IMR-90 (cell line): ENCODE data around the gene ABCC4. TPM values are rescaled to one million over a fixed set of nuclear protein-coding genes. Genes with fewer than 3 reads are reported as not detected.

Source experiments
- ATAC-seq: fragments of 200-7000 bp; cut with Tn5 transposase; 2 replicates; pipeline ENCODE4 v1.9.1; 2020; ENCODE audit warnings: low read depth, mild to moderate bottlenecking, moderate library complexity
- BruUV-seq: library from RNA; stranded (reverse); fragments of 400-500 nt; replicated peaks from 2 replicates; lab custom pipeline; 2021; lab: Mats Ljungman, UMichigan
- CTCF ChIA-PET: fragments of 300-600 bp; formaldehyde crosslinking; extraction: SDS; loops from one replicate; lab custom pipeline; 2021; ENCODE audit warnings: antibody characterized with exemption; lab: Yijun Ruan, JAX
- POLR2A ChIA-PET: fragments of 300-600 bp; sonication (Branson Sonifier 250); formaldehyde crosslinking; loops from one replicate; lab custom pipeline; 2022; ENCODE audit warnings: antibody characterized with exemption; ENCODE audit not compliant: unreplicated experiment; lab: Charles Lee
- DNase-seq: peaks from one replicate; pipeline ENCODE4 v3.0.0; 2013
- H2AFZ ChIP-seq: replicated peaks from 2 replicates; pipeline ENCODE3; 2013; ENCODE audit warnings: low read length, mild to moderate bottlenecking; ENCODE audit not compliant: poor library complexity
- H2AK5ac ChIP-seq: 2 replicates; pipeline ENCODE4 v1.6.1; 2013; ENCODE audit warnings: low read depth, low read length, inconsistent platforms
- H2AK9ac ChIP-seq: replicated peaks from 2 replicates; pipeline ENCODE3; 2013; ENCODE audit warnings: mild to moderate bottlenecking, low read depth, low read length, moderate library complexity; ENCODE audit not compliant: poor library complexity
- H2BK120ac ChIP-seq: 2 replicates; pipeline ENCODE4 v1.6.1; 2013; ENCODE audit warnings: low read depth, low read length, inconsistent platforms
- H2BK15ac ChIP-seq: 3 replicates; pipeline ENCODE4 v1.6.1; 2013; ENCODE audit warnings: low read depth, low read length, inconsistent platforms
- H2BK20ac ChIP-seq: 2 replicates; pipeline ENCODE4 v1.6.1; 2013; ENCODE audit warnings: low read depth, mild to moderate bottlenecking, inconsistent platforms, low read length, moderate library complexity
- H2BK5ac ChIP-seq: 2 replicates; pipeline ENCODE4 v1.6.1; 2013; ENCODE audit warnings: mild to moderate bottlenecking, low read depth, low read length, inconsistent platforms; ENCODE audit not compliant: poor library complexity, severe bottlenecking
- H3K14ac ChIP-seq: replicated peaks from 2 replicates; pipeline ENCODE4 v1.6.1; 2013; ENCODE audit warnings: low read depth, low read length, inconsistent platforms
- H3K18ac ChIP-seq: 2 replicates; pipeline ENCODE4 v1.6.1; 2013; ENCODE audit warnings: low read depth, low read length, control low read depth
- H3K23ac ChIP-seq: 2 replicates; pipeline ENCODE4 v1.6.1; 2013; ENCODE audit warnings: low read depth, low read length, inconsistent platforms
- H3K27ac ChIP-seq: 2 replicates; pipeline ENCODE4 v1.5.1; 2013; ENCODE audit warnings: mild to moderate bottlenecking, control low read depth, low read length; ENCODE audit not compliant: insufficient read depth
- H3K27me3 ChIP-seq: 2 replicates; pipeline ENCODE4 v1.6.1; 2013; ENCODE audit warnings: low read length; ENCODE audit not compliant: control insufficient read depth, insufficient read depth
- H3K36me3 ChIP-seq: 2 replicates; pipeline ENCODE4 v1.6.1; 2013; ENCODE audit warnings: low read length, mixed read lengths; ENCODE audit not compliant: control insufficient read depth, insufficient read depth
- H3K4ac ChIP-seq: 2 replicates; pipeline ENCODE4 v1.6.1; 2013; ENCODE audit warnings: low read depth, low read length, inconsistent platforms
- H3K4me1 ChIP-seq: 2 replicates; pipeline ENCODE4 v1.6.1; 2013; ENCODE audit warnings: low read length, mixed read lengths; ENCODE audit not compliant: control insufficient read depth, insufficient read depth
- H3K4me2 ChIP-seq: 2 replicates; pipeline ENCODE4 v1.6.1; 2013; ENCODE audit warnings: low read depth, mild to moderate bottlenecking, control low read depth, low read length, moderate library complexity
- H3K4me3 ChIP-seq: 2 replicates; pipeline ENCODE4 v1.5.1; 2013; ENCODE audit warnings: low read depth, mild to moderate bottlenecking, control low read depth, low read length, moderate library complexity; ENCODE audit not compliant: insufficient read depth
- H3K56ac ChIP-seq: 2 replicates; pipeline ENCODE4 v1.6.1; 2013; ENCODE audit warnings: low read length, inconsistent platforms; ENCODE audit not compliant: insufficient read depth; ENCODE audit errors: extremely low read depth
- H3K79me1 ChIP-seq, 2 experiments: 2 replicates each; pipeline ENCODE4 v1.6.1; 2013; ENCODE audit warnings: low read length in 2 of 2, inconsistent platforms in 1 of 2, low read depth in 1 of 2
- H3K9ac ChIP-seq: 2 replicates; pipeline ENCODE4 v1.6.1; 2013; ENCODE audit warnings: low read depth, low read length, control low read depth
- H3K9me1 ChIP-seq: 2 replicates; pipeline ENCODE4 v1.6.1; 2013; ENCODE audit warnings: low read length, inconsistent platforms; ENCODE audit not compliant: insufficient read depth
- H3K9me3 ChIP-seq: 2 replicates; pipeline ENCODE4 v1.6.1; 2013; ENCODE audit warnings: low read length; ENCODE audit not compliant: control insufficient read depth, insufficient read depth
- H4K20me1 ChIP-seq: 2 replicates; pipeline ENCODE4 v1.6.1; 2013; ENCODE audit warnings: low read length, inconsistent platforms; ENCODE audit not compliant: insufficient read depth
- H4K5ac ChIP-seq: 2 replicates; pipeline ENCODE4 v1.6.1; 2013; ENCODE audit warnings: mild to moderate bottlenecking, low read depth, low read length, control low read depth
- H4K8ac ChIP-seq, 2 experiments: 2 replicates each; pipeline ENCODE4 v1.6.1; 2013; ENCODE audit warnings: low read depth in 2 of 2, low read length in 2 of 2, control low read depth in 1 of 2, inconsistent platforms in 1 of 2
- H4K91ac ChIP-seq: 2 replicates; pipeline ENCODE4 v1.6.1; 2013; ENCODE audit warnings: low read depth, low read length, inconsistent platforms; ENCODE audit not compliant: insufficient read depth
- CEBPB ChIP-seq: IDR thresholded peaks from 2 replicates; pipeline ENCODE4 v1.6.1; 2012; ENCODE audit warnings: low read depth, low read length, improper control_type of control experiment
- CHD1 ChIP-seq: IDR thresholded peaks from 2 replicates; pipeline ENCODE4 v1.6.1; 2012; ENCODE audit warnings: low read depth, low read length, improper control_type of control experiment
- WGBS, 2 experiments: methylation state at CpG; one replicate each; pipeline versions ENCODE4 v1.1.5 to v1.1.7; 2013; ENCODE audit warnings: missing lambda C conversion rate in 2 of 2; ENCODE audit not compliant: insufficient read length in 1 of 2; ENCODE audit errors: extremely low coverage in 2 of 2; 5-methylcytosine and 5-hydroxymethylcytosine counted together
- dilution Hi-C: fragments of 300-500 bp; cut with HindIII; formaldehyde crosslinking; loops from one replicate; pipeline ENCODE4 v1.14.3; 2018; ENCODE audit warnings: low sequenced_read_pairs; ENCODE audit not compliant: unreplicated experiment
- in situ Hi-C: fragments of 300-500 bp; cut with MboI; formaldehyde crosslinking; loops from 3 replicates; pipeline ENCODE4 v1.14.3; 2019; ENCODE audit warnings: low sequenced_read_pairs, inconsistent platforms, mixed read lengths
- intact Hi-C: fragments of 100-400 bp; cut with micrococcal nuclease; formaldehyde crosslinking; loops from 2 replicates; pipeline ENCODE4 v1.10.0; 2022
- polyA plus RNA-seq, 3 experiments: library from polyadenylated mRNA; depleted of rRNA; stranded (reverse); fragments of >200 nt; gene quantifications; 2 replicates each; pipeline ENCODE4 v1.2.3, GENCODE V29; 2012; ENCODE audit warnings: low replicate concordance in 1 of 3
- total RNA-seq: library from RNA; depleted of rRNA; stranded (reverse); fragments of >200 nt; gene quantifications from 2 replicates; pipeline ENCODE4 v1.2.3, GENCODE V29; 2012

ABCC4 gene
- total and polyA plus RNA-seq, 2 of the 4 experiments (the other 2 are of a cell fraction), result 16.6 to 41.4 TPM

- H3K9me1 ChIP-seq, result peaks cover 16% of the 10 kb centered on the region
- no peak overlapping the region for H4K8ac ChIP-seq
- no peak overlapping the region for H3K4ac ChIP-seq
- no peak overlapping the region; the same call in 1 of the 2 replicates for H2AK5ac ChIP-seq
- H2AFZ ChIP-seq, result no peak overlapping the region
- H2BK20ac ChIP-seq, result no peak overlapping the region
- no peaks in the 10 kb centered on the region for H3K27me3 ChIP-seq
- H2BK5ac ChIP-seq, result no peak overlapping the region
- H3K56ac ChIP-seq, result no peak overlapping the region
- dilution Hi-C loops (no loop called here), intact Hi-C loops (no loop called here), in situ Hi-C loops (no loop called here)
- H2BK15ac ChIP-seq, result no peak overlapping the region
- DNase-seq (no peak), ATAC-seq (no peak)
- no peak overlapping the region for H3K9ac ChIP-seq
- H3K36me3 ChIP-seq, result peaks cover 10% of the 10 kb centered on the region
- no TSS peak for BruUV-seq
- no peak overlapping the region for H2BK120ac ChIP-seq
- H4K5ac ChIP-seq, result no peak overlapping the region
- no peak overlapping the region for H3K23ac ChIP-seq
- H3K79me1 ChIP-seq, result peaks cover 26 to 69% of the 10 kb centered on the region in 2 experiments
- H3K4me3 ChIP-seq, result no peak overlapping the region
- POLR2A ChIA-PET, result no interaction called here
- no peak overlapping the region for H3K4me2 ChIP-seq
- no peaks in the 10 kb centered on the region; the same call in 1 of the 2 replicates for H3K4me1 ChIP-seq
- peaks cover 6% of the 10 kb centered on the region; the same call in 1 of the 2 replicates for H4K20me1 ChIP-seq
- no peak overlapping the region for H3K27ac ChIP-seq
- no peak overlapping the region; the same call in 1 of the 2 replicates for H4K91ac ChIP-seq
- no CpG with 5 or more reads among the region's 5 CpGs for WGBS, 2 experiments
- no peaks in the 10 kb centered on the region for H3K9me3 ChIP-seq
- no peak overlapping the region for H3K14ac ChIP-seq
- CTCF ChIA-PET, result no interaction called here
- no peak overlapping the region for H2AK9ac ChIP-seq
- TF ChIP-seq CHD1, result no peak
- no peak for TF ChIP-seq CEBPB
- no peak overlapping the region for H3K18ac ChIP-seq
Measured at GRCh38 chr13:95228130-95228529, 73.1 kb downstream of the ABCC4 start.
